HepG2 (cell line): ENCODE results near the gene FBN3. TPM values are rescaled to one million over a fixed set of nuclear protein-coding genes. Genes with fewer than 3 reads are reported as not detected.
A peak's percentile ranks its signal among the peaks of the same experiment; 100 is the strongest.

ENCODE experiments used
- ATAC-seq: fragments of 200-7000 bp; cut with Tn5 transposase; 3 replicates; pipeline ENCODE4 v1.9.1; 2020; ENCODE audit warnings: mild to moderate bottlenecking, moderate library complexity
- BruUV-seq: library from RNA; stranded (reverse); fragments of 400-500 nt; replicated peaks from 2 replicates; lab custom pipeline; 2021; lab: Mats Ljungman, UMichigan
- CTCF ChIA-PET: fragments of 300-600 bp; formaldehyde crosslinking; extraction: SDS; loops from one replicate; lab custom pipeline; 2021; ENCODE audit warnings: low total read pairs, inconsistent platforms, low intra/inter-chr PET ratio; lab: Yijun Ruan, JAX
- POLR2A ChIA-PET: fragments of 350-600 bp; sonication (Branson Sonifier 250); formaldehyde crosslinking; loops from one replicate; lab custom pipeline; 2020; ENCODE audit warnings: antibody characterized with exemption, inconsistent platforms; lab: Yijun Ruan, JAX
- DNase-seq: peaks from one replicate; pipeline ENCODE4 v3.0.0-alpha.2; 2015; ENCODE audit warnings: low spot score
- FAIRE-seq: peaks from 3 replicates; lab custom pipeline; 2011; peaks lifted over from hg19 to GRCh38; lab: Jason Lieb, UNC
- H2AFZ ChIP-seq: one replicate; pipeline ENCODE4 v1.6.1; 2011; ENCODE audit warnings: low read length, inconsistent platforms
- H3K27ac ChIP-seq: fragments of 300-600 bp; 3 replicates; pipeline ENCODE4 v1.8.0; 2011; ENCODE audit warnings: mixed run types, mild to moderate bottlenecking, mixed read lengths, low read length, inconsistent platforms; ENCODE audit not compliant: insufficient read depth; ENCODE audit errors: extremely low read length
- H3K27me3 ChIP-seq, 2 experiments: fragments of 200-600 bp in 1 of 2; 2 replicates in 1 of 2; 3 replicates in 1 of 2; pipeline versions ENCODE4 v1.6.0 to v1.8.0; 2011; ENCODE audit warnings: low read length in 2 of 2, mild to moderate bottlenecking in 2 of 2, moderate library complexity in 2 of 2, inconsistent platforms in 1 of 2; ENCODE audit not compliant: insufficient read depth in 2 of 2, control insufficient read depth in 1 of 2
- H3K36me3 ChIP-seq, 2 experiments: fragments of 200-600 bp in 1 of 2; replicated peaks in 1 of 2; 2 replicates in 1 of 2; 3 replicates in 1 of 2; pipeline versions ENCODE4 v1.5.1 to v1.8.0; 2011; ENCODE audit warnings: low read length in 2 of 2, inconsistent platforms in 1 of 2; ENCODE audit not compliant: insufficient read depth in 2 of 2, control insufficient read depth in 1 of 2
- H3K4me1 ChIP-seq: 2 replicates; pipeline ENCODE4 v1.5.1; 2012; ENCODE audit warnings: low read length, inconsistent platforms; ENCODE audit not compliant: insufficient read depth
- H3K4me2 ChIP-seq: 2 replicates; pipeline ENCODE4 v1.6.0; 2011; ENCODE audit warnings: low read depth, low read length, inconsistent platforms
- H3K4me3 ChIP-seq, 3 experiments: fragments of 200-600 bp in 1 of 3; sonication (generic), shearing (Covaris generic) in 1 of 3; replicated peaks in 1 of 3; 2 replicates each; pipeline ENCODE4 v1.5.1; 2011 to 2016; ENCODE audit warnings: low read length in 3 of 3, inconsistent platforms in 2 of 3, low read depth in 2 of 3, mild to moderate bottlenecking in 2 of 3, control low read depth in 1 of 3, mixed read lengths in 1 of 3; ENCODE audit not compliant: insufficient read depth in 1 of 3
- H3K79me2 ChIP-seq: one replicate; pipeline ENCODE4 v1.6.1; 2011; ENCODE audit warnings: low read length, inconsistent platforms; ENCODE audit not compliant: insufficient read depth
- H3K9ac ChIP-seq: 2 replicates; pipeline ENCODE4 v1.6.0; 2011; ENCODE audit warnings: mild to moderate bottlenecking, low read depth, low read length, inconsistent platforms; ENCODE audit not compliant: insufficient read depth
- H3K9me3 ChIP-seq: 2 replicates; pipeline ENCODE4 v1.5.1; 2012; ENCODE audit warnings: mild to moderate bottlenecking, low read length
- H4K20me1 ChIP-seq: 2 replicates; pipeline ENCODE4 v1.6.0; 2011; ENCODE audit warnings: inconsistent platforms, mild to moderate bottlenecking, low read length, moderate library complexity; ENCODE audit not compliant: insufficient read depth
- ATF4 ChIP-seq, 2 experiments: fragments of 450-650 bp in 1 of 2; sonication (generic) in 1 of 2; formaldehyde crosslinking; IDR thresholded peaks; 2 replicates each; pipeline versions ENCODE4 v1.5.0 to v1.8.0; 2020 to 2022; ENCODE audit warnings: mild to moderate bottlenecking in 1 of 2, missing genetic modification reagents in 1 of 2
- BCL3 ChIP-seq: sonication (generic); formaldehyde crosslinking; IDR thresholded peaks from 2 replicates; pipeline ENCODE4 v1.5.1; 2020; ENCODE audit warnings: mild to moderate bottlenecking, missing genetic modification reagents, moderate library complexity
- CEBPG ChIP-seq: IDR thresholded peaks from 2 replicates; pipeline ENCODE4 v1.6.1; 2016
- GATA4 ChIP-seq: sonication (generic); IDR thresholded peaks from 2 replicates; pipeline ENCODE4 v1.6.1; 2016; ENCODE audit warnings: antibody characterized with exemption, low read depth, borderline replicate concordance
- SP140L ChIP-seq: sonication (generic); formaldehyde crosslinking; IDR thresholded peaks from 2 replicates; pipeline ENCODE4 v1.4.0; 2020; ENCODE audit warnings: missing genetic modification reagents, borderline replicate concordance
- SP5 ChIP-seq: IDR thresholded peaks from 2 replicates; pipeline ENCODE4 v1.6.1; 2016; ENCODE audit warnings: low read depth, borderline replicate concordance
- TEAD3 ChIP-seq: optimal IDR thresholded peaks from 2 replicates; pipeline ENCODE3; 2016; ENCODE audit warnings: borderline replicate concordance
- ZBTB40 ChIP-seq, 2 experiments: fragments of 450-650 bp in 1 of 2; sonication (generic) in 1 of 2; formaldehyde crosslinking in 1 of 2; IDR thresholded peaks; 2 replicates each; pipeline versions ENCODE4 v1.6.1 to v1.8.0; 2016 to 2022; ENCODE audit warnings: antibody characterized with exemption in 1 of 2, mild to moderate bottlenecking in 1 of 2, missing genetic modification reagents in 1 of 2
- ZNF441 ChIP-seq: sonication (generic); formaldehyde crosslinking; IDR thresholded peaks from 2 replicates; pipeline ENCODE4 v1.7.0; 2021; ENCODE audit warnings: missing genetic modification reagents, borderline replicate concordance
- ZNF577 ChIP-seq: sonication (generic); formaldehyde crosslinking; IDR thresholded peaks from 2 replicates; pipeline ENCODE4 v1.4.0; 2020; ENCODE audit warnings: mild to moderate bottlenecking, low read depth, missing genetic modification reagents, borderline replicate concordance
- ZSCAN12 ChIP-seq: sonication (generic); formaldehyde crosslinking; IDR thresholded peaks from 2 replicates; pipeline ENCODE4 v1.9.0; 2021; ENCODE audit warnings: mild to moderate bottlenecking, missing genetic modification reagents
- WGBS: methylation state at CpG from one replicate; pipeline ENCODE4 v1.1.6; 2017; ENCODE audit warnings: low lambda C conversion rate; 5-methylcytosine and 5-hydroxymethylcytosine counted together
- in situ Hi-C: cut with HindIII; loops from 2 replicates; pipeline ENCODE4 v1.10.0; 2017; ENCODE audit warnings: low pct_unique_long_range_greater_than_20kb; ENCODE audit not compliant: extremely low pct_ligation_motif_present
- intact Hi-C: fragments of 100-400 bp; cut with micrococcal nuclease; formaldehyde crosslinking; loops from one replicate; pipeline ENCODE4 v1.10.0; 2022; ENCODE audit not compliant: unreplicated experiment
- polyA plus RNA-seq, 8 experiments: library from polyadenylated mRNA; depleted of rRNA in 3 of 8; stranded (reverse) in 7 of 8; unstranded in 1 of 8; fragments of >200 nt; fragmentation: Illumina TruSeq in 4 of 8; extraction: Trizol in 4 of 8; gene quantifications; 2 replicates each; pipeline versions ENCODE4 v1.2.1 to v1.2.3, GENCODE V29; 2011 to 2016; ENCODE audit warnings: low read depth in 4 of 8, missing spikeins in 1 of 8, mixed read lengths in 1 of 8; ENCODE audit not compliant: insufficient read depth in 1 of 8
- total RNA-seq, 5 experiments: library from RNA; depleted of rRNA; stranded (reverse); fragments of >200 nt; fragmentation: Illumina TruSeq; extraction: Trizol; gene quantifications; 2 replicates each; pipeline ENCODE4 v1.2.3, GENCODE V29; 2016; ENCODE audit warnings: low read depth in 1 of 5

Gene FBN3
- total and polyA plus RNA-seq, 2 of the 13 experiments (the other 11 are each of a cell fraction or from before 2014, with no cell fraction given): 0.20 to 1.3 TPM

- no peak for FAIRE-seq
- Histone ChIP-seq H3K4me3 (no peak overlapping the region; a peak in 1 of 6 replicates), H3K9me3 (no peaks in the 10 kb centered on the region), H4K20me1 (no peaks in the 10 kb centered on the region), H3K4me2 (peak overlapping the region; percentile 34), H3K9ac (no peak overlapping the region), H3K79me2 (no peaks in the 10 kb centered on the region), H2AFZ (no peak overlapping the region), H3K27ac (no peak overlapping the region), H3K27me3 (no peaks in the 10 kb centered on the region), H3K4me1 (peaks cover 48% of the 10 kb centered on the region), H3K36me3 (no peaks in the 10 kb centered on the region)
- DNase-seq: no peak
- in situ Hi-C loops: no loop called here
- no peak for ATAC-seq
- no TSS peak for BruUV-seq
- ChIA-PET POLR2A (no interaction called here), CTCF (no interaction called here)
- 26% methylated on average over 11 of the region's 11 CpGs for WGBS
- intact Hi-C loops: no loop called here
- no peak for TF ChIP-seq BCL3 (CRISPR knock-in tag)
- TF ChIP-seq CEBPG (CRISPR knock-in tag): peak; percentile 83
- peak in 1 of 2 experiments; percentile 72; a peak in 2 of 4 replicates for TF ChIP-seq ATF4 (CRISPR knock-in tag; IDR thresholded peaks at IDR 0.05)
- TF ChIP-seq SP5 (CRISPR knock-in tag): no peak
- TF ChIP-seq ZNF441 (CRISPR knock-in tag): peak; percentile 69; the same call in 1 of the 2 replicates
- peak; percentile 96 for TF ChIP-seq ZBTB40 (IDR thresholded peaks at IDR 0.05)
- peak; percentile 99 for TF ChIP-seq ZBTB40 (CRISPR knock-in tag; IDR thresholded peaks at IDR 0.05)
- TF ChIP-seq TEAD3: peak; percentile 76
- TF ChIP-seq GATA4: no peak
- no peak for TF ChIP-seq ZSCAN12 (CRISPR knock-in tag)
- no peak for TF ChIP-seq ZNF577 (CRISPR knock-in tag)
- no peak for TF ChIP-seq SP140L (CRISPR knock-in tag)
Observed at GRCh38 chr19:8081569-8082550, 67.5 kb downstream of the FBN3 start.
